Lung (tissue), 12 donors: Measurements from ENCODE around the gene ATP13A1. TPM values are rescaled to one million over a fixed set of nuclear protein-coding genes. Genes with fewer than 3 reads are reported as not detected.

Experiments
- ATAC-seq: fragments of 200-7000 bp; cut with Tn5 transposase; one replicate; pipeline ENCODE4 v1.9.1; 2020; ENCODE audit warnings: moderate number of reproducible peaks; ENCODE audit not compliant: insufficient read depth, low FRiP score
- DNase-seq, 3 donors: peaks; one replicate each; pipeline ENCODE4 v3.0.0-alpha.2; 2013 to 2017
- H3K27ac ChIP-seq, 2 donors: one replicate each; pipeline ENCODE4 v1.5.1; 2013; ENCODE audit warnings: mild to moderate bottlenecking in 2 of 2, moderate library complexity in 2 of 2, control low read depth in 1 of 2, inconsistent platforms in 1 of 2, low read depth in 1 of 2, low read length in 1 of 2
- H3K27me3 ChIP-seq, 3 donors: one replicate each; pipeline ENCODE4 v1.5.1; 2013; ENCODE audit warnings: low read length in 2 of 3; ENCODE audit not compliant: control insufficient read depth in 3 of 3, insufficient read depth in 3 of 3
- H3K36me3 ChIP-seq, 4 donors: one replicate each; pipeline ENCODE4 v1.5.1; 2013; ENCODE audit warnings: low read length in 4 of 4, mild to moderate bottlenecking in 1 of 4, moderate library complexity in 1 of 4; ENCODE audit not compliant: control insufficient read depth in 4 of 4, insufficient read depth in 4 of 4
- H3K4me1 ChIP-seq, 5 donors: one replicate each; pipeline ENCODE4 v1.5.1; 2013; ENCODE audit warnings: low read length in 5 of 5, mild to moderate bottlenecking in 2 of 5, moderate library complexity in 1 of 5; ENCODE audit not compliant: control insufficient read depth in 5 of 5, insufficient read depth in 5 of 5
- H3K4me3 ChIP-seq: one replicate; pipeline ENCODE4 v1.5.1; 2013; ENCODE audit warnings: mild to moderate bottlenecking, control low read depth, moderate library complexity
- H3K9ac ChIP-seq, 2 donors: one replicate each; pipeline ENCODE4 v1.5.1; 2013; ENCODE audit warnings: low read length in 2 of 2, control low read depth in 1 of 2; ENCODE audit not compliant: insufficient read depth in 1 of 2
- H3K9me3 ChIP-seq, 4 donors: one replicate each; pipeline ENCODE4 v1.5.1; 2013; ENCODE audit warnings: low read length in 3 of 4, mild to moderate bottlenecking in 1 of 4, moderate library complexity in 1 of 4; ENCODE audit not compliant: control insufficient read depth in 4 of 4, insufficient read depth in 3 of 4
- WGBS, 2 donors: extraction: QIAGEN DNeasy Blood & Tissue Kit; methylation state at CpG; one replicate each; pipeline ENCODE4 v1.1.7; 2013; 5-methylcytosine and 5-hydroxymethylcytosine counted together
- polyA plus RNA-seq, 2 donors: library from polyadenylated mRNA; stranded (reverse); fragments of 200-250 nt; gene quantifications; one replicate each; pipeline ENCODE4 v1.2.1, GENCODE V29; 2013
- total RNA-seq, 2 donors: library from RNA; depleted of rRNA in 1 of 2; stranded (reverse); fragments of >200 nt in 1 of 2; gene quantifications; one replicate each; pipeline ENCODE4 v1.2.1, GENCODE V29; 2014 to 2021
- TF ChIP-seq, protein P1 (sequence below): IDR thresholded peaks from 2 replicates; pipeline ENCODE4 v1.5.1; 2012; ENCODE audit warnings: mild to moderate bottlenecking; ENCODE audit errors: control extremely low read depth, extremely low read depth
- donor health status: control.
- donor health status: control.
- donor health status: Bipolar disorder and iron deficiency.
- donor health status: healthy.
- donor health status: DM: yes; HTN: yes; CAD: no.

The ATP13A1 gene
- total and polyA plus RNA-seq, 4 donors = 35.7 to 70.4 (median 41.6) TPM

DNA sequence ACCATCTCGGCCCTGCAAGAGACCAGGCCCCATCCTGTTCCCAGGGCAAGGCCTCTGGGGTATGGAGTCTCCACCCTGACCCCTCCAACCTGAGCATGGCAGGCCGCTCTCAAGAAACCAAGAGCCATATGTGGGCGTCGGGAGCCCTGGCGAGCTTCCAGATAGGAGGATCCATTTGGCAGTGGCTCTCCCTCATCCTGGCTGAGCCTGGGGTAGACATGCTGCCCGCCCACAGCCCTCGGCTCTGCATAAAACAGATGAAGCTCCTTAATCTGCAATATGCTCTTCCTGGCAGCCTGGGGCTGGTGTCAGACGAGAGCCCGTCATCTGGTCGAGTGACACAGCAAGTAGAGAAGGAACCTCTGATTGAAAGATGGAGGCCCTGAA is 6.1 kb downstream of the ATP13A1 start:
- H3K4me1 ChIP-seq = peaks cover 0 to 9% (median 7%) of the 10 kb centered on the region in 5 donors
- H3K4me3 ChIP-seq = no peak overlapping the region
- DNase-seq (no peak), ATAC-seq (no peak)
- peaks cover 26 to 75% (median 46%) of the 10 kb centered on the region in 4 donors for H3K36me3 ChIP-seq
- no peaks in the 10 kb centered on the region for H3K9me3 ChIP-seq
- no peak overlapping the region for H3K9ac ChIP-seq
- TF ChIP-seq, protein P1, sequence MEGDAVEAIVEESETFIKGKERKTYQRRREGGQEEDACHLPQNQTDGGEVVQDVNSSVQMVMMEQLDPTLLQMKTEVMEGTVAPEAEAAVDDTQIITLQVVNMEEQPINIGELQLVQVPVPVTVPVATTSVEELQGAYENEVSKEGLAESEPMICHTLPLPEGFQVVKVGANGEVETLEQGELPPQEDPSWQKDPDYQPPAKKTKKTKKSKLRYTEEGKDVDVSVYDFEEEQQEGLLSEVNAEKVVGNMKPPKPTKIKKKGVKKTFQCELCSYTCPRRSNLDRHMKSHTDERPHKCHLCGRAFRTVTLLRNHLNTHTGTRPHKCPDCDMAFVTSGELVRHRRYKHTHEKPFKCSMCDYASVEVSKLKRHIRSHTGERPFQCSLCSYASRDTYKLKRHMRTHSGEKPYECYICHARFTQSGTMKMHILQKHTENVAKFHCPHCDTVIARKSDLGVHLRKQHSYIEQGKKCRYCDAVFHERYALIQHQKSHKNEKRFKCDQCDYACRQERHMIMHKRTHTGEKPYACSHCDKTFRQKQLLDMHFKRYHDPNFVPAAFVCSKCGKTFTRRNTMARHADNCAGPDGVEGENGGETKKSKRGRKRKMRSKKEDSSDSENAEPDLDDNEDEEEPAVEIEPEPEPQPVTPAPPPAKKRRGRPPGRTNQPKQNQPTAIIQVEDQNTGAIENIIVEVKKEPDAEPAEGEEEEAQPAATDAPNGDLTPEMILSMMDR = no peak
- H3K27ac ChIP-seq = no peak overlapping the region
- H3K27me3 ChIP-seq = no peaks in the 10 kb centered on the region
- 86 to 87% methylated on average over 10 of the region's 10 CpGs for WGBS, 2 donors

GRCh38 chr19:19656451-19657396 is 6.8 kb downstream of the ATP13A1 start:
- DNase-seq = no peak
- peaks cover 0 to 5% (median 0%) of the 10 kb centered on the region in 5 donors for H3K4me1 ChIP-seq
- H3K27ac ChIP-seq = no peak overlapping the region
- 96 to 97% methylated on average over 33 of the region's 33 CpGs for WGBS, 2 donors
- TF ChIP-seq, protein P1 = no peak
- H3K4me3 ChIP-seq = no peak overlapping the region
- H3K36me3 ChIP-seq = peaks cover 26 to 81% (median 48%) of the 10 kb centered on the region in 4 donors
- H3K9ac ChIP-seq = no peak overlapping the region
- no peaks in the 10 kb centered on the region for H3K9me3 ChIP-seq
- H3K27me3 ChIP-seq = no peaks in the 10 kb centered on the region
- no peak for ATAC-seq

- no peaks in the 10 kb centered on the region for H3K4me1 ChIP-seq
- DNase-seq (no peak), ATAC-seq (no peak)
- peaks cover 26 to 86% (median 52%) of the 10 kb centered on the region in 4 donors for H3K36me3 ChIP-seq
- no peak overlapping the region for H3K4me3 ChIP-seq
- H3K9me3 ChIP-seq = no peaks in the 10 kb centered on the region
- H3K27ac ChIP-seq = no peak overlapping the region
- H3K27me3 ChIP-seq = no peaks in the 10 kb centered on the region
- no peak overlapping the region for H3K9ac ChIP-seq
- TF ChIP-seq, protein P1 = no peak
- 94 to 96% methylated on average over 27 of the region's 27 CpGs for WGBS, 2 donors
Observed at GRCh38 chr19:19655641-19656343, 7.7 kb downstream of the ATP13A1 start.
